Upper lobe of right lung (tissue), 1 donor: ENCODE measurements around the gene WDR88. TPM values are rescaled to one million over a fixed set of nuclear protein-coding genes. Genes with fewer than 3 reads are reported as not detected.
A peak's percentile ranks its signal among the peaks of the same experiment; 100 is the strongest.
"Not testable (repeated sequence)": the region's sequence is repeated elsewhere in the genome, so short reads cannot be mapped to it uniquely, and the experiment has no call there.

ENCODE experiments used
- ATAC-seq: fragments of 200-7000 bp; cut with Tn5 transposase; one replicate; pipeline ENCODE4 v1.9.1; 2020; ENCODE audit warnings: mild to moderate bottlenecking, moderate library complexity
- DNase-seq: peaks from one replicate; pipeline ENCODE4 v3.0.0-alpha.2; 2020
- H3K27ac ChIP-seq: fragments of 200-600 bp; one replicate; pipeline ENCODE4 v1.8.0; 2022
- H3K27me3 ChIP-seq: fragments of 200-600 bp; one replicate; pipeline ENCODE4 v1.8.0; 2022; ENCODE audit warnings: mild to moderate bottlenecking
- H3K36me3 ChIP-seq: fragments of 200-600 bp; one replicate; pipeline ENCODE4 v1.8.0; 2022
- H3K4me1 ChIP-seq: fragments of 200-600 bp; one replicate; pipeline ENCODE4 v1.8.0; 2022
- H3K4me3 ChIP-seq: fragments of 200-600 bp; one replicate; pipeline ENCODE4 v1.8.0; 2022; ENCODE audit warnings: mild to moderate bottlenecking
- H3K9me3 ChIP-seq: fragments of 200-600 bp; one replicate; pipeline ENCODE4 v1.8.0; 2022
- CTCF ChIP-seq: fragments of 200-600 bp; IDR thresholded peaks from one replicate; pipeline ENCODE4 v1.8.0; 2022; ENCODE audit warnings: antibody characterized with exemption
- intact Hi-C: fragments of 100-400 bp; cut with DNase I; formaldehyde crosslinking; loops from one replicate; pipeline ENCODE4 v1.11.0; 2022
- total RNA-seq: library from RNA; stranded (reverse); fragmentation: NEBNext Ultra II Directional; extraction: Animal tissue kit (Norgen Biotek cat#: 25700); gene quantifications from one replicate; pipeline ENCODE4 v1.2.1, GENCODE V29; 2021
- donor health status: DM: no; HTN: yes; CAD: no; lungs with severe emphysema.

The WDR88 gene
- total RNA-seq, 1 donor from 2014 or later, result not detected

- no peaks in the 10 kb centered on the region for H3K27me3 ChIP-seq
- H3K36me3 ChIP-seq, result no peaks in the 10 kb centered on the region
- ATAC-seq (peak; percentile 39), DNase-seq (no peak)
- H3K4me1 ChIP-seq, result peaks cover 4% of the 10 kb centered on the region
- no peaks in the 10 kb centered on the region for H3K9me3 ChIP-seq
- H3K27ac ChIP-seq, result no peak overlapping the region
- no peak for TF ChIP-seq CTCF
- intact Hi-C loops, result no loop called here
- no peak overlapping the region for H3K4me3 ChIP-seq
Measured at GRCh38 chr19:33157906-33158305, 26.0 kb downstream of the WDR88 start.

DNA sequence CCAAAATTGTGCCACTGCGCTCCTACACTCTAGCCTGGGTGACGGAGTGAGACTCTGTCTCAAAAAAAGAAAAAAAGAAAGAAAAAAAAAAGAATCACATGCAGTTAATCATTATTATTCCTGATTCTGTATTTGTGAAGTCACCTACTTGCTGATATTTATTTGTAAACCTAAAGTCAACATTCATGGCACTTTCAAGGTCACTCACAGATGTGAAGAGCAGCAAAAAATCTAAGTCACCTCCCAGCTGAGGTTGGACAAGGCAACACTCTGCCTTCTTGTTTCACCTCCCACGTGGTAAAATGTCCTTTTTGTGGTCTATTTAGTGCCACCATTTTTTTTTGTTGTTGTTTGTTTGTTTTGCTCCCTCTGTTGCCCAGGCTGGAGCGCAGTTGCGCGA lies 26.5 kb downstream of the WDR88 start:
- Histone ChIP-seq H3K9me3 (no peaks in the 10 kb centered on the region), H3K4me3 (no peak overlapping the region), H3K4me1 (peaks cover 4% of the 10 kb centered on the region), H3K27me3 (no peaks in the 10 kb centered on the region), H3K27ac (no peak overlapping the region), H3K36me3 (no peaks in the 10 kb centered on the region)
- no peak for TF ChIP-seq CTCF
- intact Hi-C loops, result no loop called here
- no peak for DNase-seq
- no peak for ATAC-seq

- TF ChIP-seq CTCF, result no peak
- intact Hi-C loops, result no loop called here
- no peak for DNase-seq
- H3K27ac ChIP-seq, result no peak overlapping the region
- peaks cover 4% of the 10 kb centered on the region for H3K4me1 ChIP-seq
- no peaks in the 10 kb centered on the region for H3K27me3 ChIP-seq
- H3K36me3 ChIP-seq, result no peaks in the 10 kb centered on the region
- no peaks in the 10 kb centered on the region for H3K9me3 ChIP-seq
- no peak for ATAC-seq
- H3K4me3 ChIP-seq, result no peak overlapping the region
Measured at GRCh38 chr19:33159149-33159548, 27.2 kb downstream of the WDR88 start.

GRCh38 chr19:33159893-33160292 lies 28.0 kb downstream of the WDR88 start:
- Histone ChIP-seq H3K9me3 (no peaks in the 10 kb centered on the region), H3K4me3 (no peak overlapping the region), H3K27ac (no peak overlapping the region), H3K36me3 (no peaks in the 10 kb centered on the region), H3K27me3 (no peaks in the 10 kb centered on the region), H3K4me1 (peaks cover 4% of the 10 kb centered on the region)
- DNase-seq (no peak), ATAC-seq (no peak)
- no peak for TF ChIP-seq CTCF
- intact Hi-C loops, result no loop called here

- DNase-seq, result no peak
- Histone ChIP-seq H3K4me1 (peaks cover 4% of the 10 kb centered on the region), H3K27ac (no peak overlapping the region), H3K27me3 (no peaks in the 10 kb centered on the region), H3K9me3 (no peaks in the 10 kb centered on the region), H3K36me3 (no peaks in the 10 kb centered on the region), H3K4me3 (no peak overlapping the region)
- intact Hi-C loops, result no loop called here
- ATAC-seq, result no peak
- no peak for TF ChIP-seq CTCF
Measured at GRCh38 chr19:33161201-33161600, 29.3 kb downstream of the WDR88 start.

DNA sequence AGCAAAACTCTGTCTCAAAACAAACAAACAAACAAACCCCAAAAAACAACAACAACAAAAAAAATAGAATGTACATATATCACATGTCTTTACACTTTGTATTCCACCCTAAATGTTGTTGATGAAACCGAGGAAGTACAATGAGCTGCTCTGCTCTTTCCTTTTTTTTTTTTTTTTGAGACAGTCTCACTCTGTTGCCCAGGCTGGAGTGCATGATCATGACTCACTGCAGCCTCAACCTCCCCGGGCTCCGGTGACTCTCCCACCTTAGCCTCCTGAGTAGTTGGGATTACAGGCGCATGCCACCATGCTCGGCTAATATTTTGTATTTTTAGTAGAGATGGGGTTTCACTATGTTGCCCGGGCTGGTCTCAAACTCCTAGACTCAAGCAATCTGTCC lies 31.6 kb downstream of the WDR88 start:
- H3K9me3 ChIP-seq, result no peaks in the 10 kb centered on the region
- no peaks in the 10 kb centered on the region for H3K36me3 ChIP-seq
- no peaks in the 10 kb centered on the region for H3K27me3 ChIP-seq
- H3K4me3 ChIP-seq, result no peak overlapping the region
- DNase-seq (no peak), ATAC-seq (no peak)
- intact Hi-C loops, result no loop called here
- TF ChIP-seq CTCF, result no peak
- no peak overlapping the region for H3K27ac ChIP-seq
- no peaks in the 10 kb centered on the region for H3K4me1 ChIP-seq

- DNase-seq, H3K4me3 ChIP-seq, H3K27ac ChIP-seq, H3K36me3 ChIP-seq, H3K4me1 ChIP-seq, ATAC-seq, H3K9me3 ChIP-seq, H3K27me3 ChIP-seq, intact Hi-C loops: not testable (repeated sequence)
Measured at GRCh38 chr19:33166037-33166436, 34.1 kb downstream of the WDR88 start.
